Astrocyte (in vitro differentiated cells and primary cell): ENCODE data around the gene HNMT. TPM values are rescaled to one million over a fixed set of nuclear protein-coding genes. Genes with fewer than 3 reads are reported as not detected.

Experiments
- DNase-seq: peaks from one replicate; pipeline ENCODE4 v3.0.0-alpha.2; 2010; ENCODE audit warnings: low read depth
- FAIRE-seq: peaks from 2 replicates; lab custom pipeline; 2011; peaks lifted over from hg19 to GRCh38; lab: Jason Lieb, UNC
- H2AFZ ChIP-seq: 2 replicates; pipeline ENCODE4 v1.6.0; 2012; ENCODE audit warnings: low read depth, low read length, inconsistent platforms
- H3K27ac ChIP-seq: 2 replicates; pipeline ENCODE4 v1.5.1; 2011; ENCODE audit warnings: low read depth, low read length, inconsistent platforms
- H3K27me3 ChIP-seq: 2 replicates; pipeline ENCODE4 v1.6.0; 2011; ENCODE audit warnings: low read length, inconsistent platforms; ENCODE audit not compliant: insufficient read depth
- H3K36me3 ChIP-seq: 2 replicates; pipeline ENCODE4 v1.5.1; 2011; ENCODE audit warnings: low read length, inconsistent platforms; ENCODE audit not compliant: insufficient read depth
- H3K4me1 ChIP-seq: 2 replicates; pipeline ENCODE4 v1.5.1; 2011; ENCODE audit warnings: low read length, inconsistent platforms; ENCODE audit not compliant: insufficient read depth
- H3K4me2 ChIP-seq: 2 replicates; pipeline ENCODE4 v1.6.0; 2012; ENCODE audit warnings: low read length, inconsistent platforms
- H3K4me3 ChIP-seq: 2 replicates; pipeline ENCODE4 v1.5.1; 2011; ENCODE audit warnings: low read depth, mild to moderate bottlenecking, low read length, inconsistent platforms; ENCODE audit not compliant: insufficient read depth
- H3K79me2 ChIP-seq: 2 replicates; pipeline ENCODE4 v1.6.0; 2012; ENCODE audit warnings: mild to moderate bottlenecking, low read length, inconsistent platforms; ENCODE audit not compliant: insufficient read depth
- H3K9ac ChIP-seq: 2 replicates; pipeline ENCODE4 v1.6.0; 2012; ENCODE audit warnings: mild to moderate bottlenecking, low read length, inconsistent platforms
- H3K9me3 ChIP-seq: 2 replicates; pipeline ENCODE4 v1.5.1; 2012; ENCODE audit warnings: low read depth, mild to moderate bottlenecking, low read length, inconsistent platforms; ENCODE audit not compliant: insufficient read depth
- H4K20me1 ChIP-seq: 2 replicates; pipeline ENCODE4 v1.6.0; 2012; ENCODE audit warnings: low read length, inconsistent platforms; ENCODE audit not compliant: insufficient read depth
- H3K27ac Mint-ChIP-seq: one replicate; pipeline ENCODE4 v1.8.0; 2021; ENCODE audit warnings: mild to moderate bottlenecking, mixed read lengths; ENCODE audit not compliant: unreplicated experiment
- H3K27me3 Mint-ChIP-seq: one replicate; pipeline ENCODE4 v1.8.0; 2021; ENCODE audit warnings: low read depth, mixed read lengths; ENCODE audit not compliant: unreplicated experiment
- H3K36me3 Mint-ChIP-seq: one replicate; pipeline ENCODE4 v1.8.0; 2021; ENCODE audit warnings: low read depth, mixed read lengths; ENCODE audit not compliant: unreplicated experiment
- H3K4me1 Mint-ChIP-seq: one replicate; pipeline ENCODE4 v1.8.0; 2021; ENCODE audit warnings: low read depth, mixed read lengths; ENCODE audit not compliant: unreplicated experiment
- H3K4me3 Mint-ChIP-seq: one replicate; pipeline ENCODE4 v1.8.0; 2021; ENCODE audit warnings: mild to moderate bottlenecking, moderate library complexity, mixed read lengths; ENCODE audit not compliant: unreplicated experiment
- H3K9me3 Mint-ChIP-seq: one replicate; pipeline ENCODE4 v1.8.0; 2021; ENCODE audit warnings: mild to moderate bottlenecking, mixed read lengths; ENCODE audit not compliant: unreplicated experiment
- CTCF ChIP-seq: IDR thresholded peaks from 2 replicates; pipeline ENCODE4 v1.5.1; 2011; ENCODE audit warnings: low read depth, mild to moderate bottlenecking, inconsistent platforms, low read length, moderate library complexity; ENCODE audit not compliant: insufficient read depth
- EZH2 ChIP-seq: IDR thresholded peaks from 2 replicates; pipeline ENCODE4 v1.6.1; 2012; ENCODE audit warnings: mild to moderate bottlenecking, low read length, inconsistent platforms; ENCODE audit not compliant: insufficient read depth
- total RNA-seq: library from RNA; stranded (reverse); gene quantifications from 2 replicates; pipeline ENCODE4 v1.2.1, GENCODE V29; 2021

Gene HNMT
- total RNA-seq, 1 donor from 2014 or later, result 15.3 TPM

- no peak overlapping the region for H2AFZ ChIP-seq
- no peak overlapping the region for H3K4me2 ChIP-seq
- H3K9ac ChIP-seq, result no peak overlapping the region
- H3K4me1 Mint-ChIP-seq, result no peaks in the 10 kb centered on the region
- no peak overlapping the region for H3K4me3 Mint-ChIP-seq
- H4K20me1 ChIP-seq, result no peaks in the 10 kb centered on the region
- no peaks in the 10 kb centered on the region for H3K79me2 ChIP-seq
- no peaks in the 10 kb centered on the region for H3K27me3 Mint-ChIP-seq
- no peaks in the 10 kb centered on the region for H3K27me3 ChIP-seq
- no peaks in the 10 kb centered on the region for H3K9me3 ChIP-seq
- peaks cover 10% of the 10 kb centered on the region for H3K4me1 ChIP-seq
- FAIRE-seq (no peak), DNase-seq (no peak)
- no peaks in the 10 kb centered on the region for H3K36me3 Mint-ChIP-seq
- no peak overlapping the region for H3K4me3 ChIP-seq
- TF ChIP-seq CTCF, result no peak
- no peak for TF ChIP-seq EZH2
- H3K27ac ChIP-seq, result no peak overlapping the region
- H3K36me3 ChIP-seq, result no peaks in the 10 kb centered on the region
- H3K27ac Mint-ChIP-seq, result no peak overlapping the region
- no peaks in the 10 kb centered on the region for H3K9me3 Mint-ChIP-seq
These were observed 97.7 kb downstream of the HNMT start for GRCh38 chr2:138061961-138062360.

- Histone ChIP-seq H3K4me2 (no peak overlapping the region), H3K9me3 (no peaks in the 10 kb centered on the region), H3K27ac (no peak overlapping the region), H3K4me3 (no peak overlapping the region), H4K20me1 (no peaks in the 10 kb centered on the region), H2AFZ (no peak overlapping the region), H3K9ac (no peak overlapping the region), H3K79me2 (no peaks in the 10 kb centered on the region), H3K36me3 (no peaks in the 10 kb centered on the region), H3K27me3 (no peaks in the 10 kb centered on the region), H3K4me1 (peaks cover 10% of the 10 kb centered on the region)
- H3K36me3 Mint-ChIP-seq, result no peaks in the 10 kb centered on the region
- DNase-seq (no peak), FAIRE-seq (no peak)
- TF ChIP-seq EZH2, result no peak
- TF ChIP-seq CTCF, result no peak
- H3K4me3 Mint-ChIP-seq, result no peak overlapping the region
- no peaks in the 10 kb centered on the region for H3K4me1 Mint-ChIP-seq
- H3K9me3 Mint-ChIP-seq, result no peaks in the 10 kb centered on the region
- no peaks in the 10 kb centered on the region for H3K27me3 Mint-ChIP-seq
- H3K27ac Mint-ChIP-seq, result no peak overlapping the region
These were observed 98.9 kb downstream of the HNMT start for GRCh38 chr2:138063181-138063580.
